Activated T-helper 1 cell treated with anti-CD3 and anti-CD28 coated beads, Interleukin-12 subunit alpha, Interleukin-12 subunit beta, Interleukin-2, Interleukin-4 antibody, amounts not matched to agents 30 ng/mL and 10 ng/mL and 1 ng/mL, durations not matched to agents 14 hours and 24 hours and 36 hours (primary cell): ENCODE data around the gene SYNC. TPM values are rescaled to one million over a fixed set of nuclear protein-coding genes. Genes with fewer than 3 reads are reported as not detected.
"Not testable (repeated sequence)": the region's sequence is repeated elsewhere in the genome, so short reads cannot be mapped to it uniquely, and the experiment has no call there.

Experiments
- DNase-seq: peaks from one replicate; pipeline ENCODE4 v3.0.0; 2021; ENCODE audit warnings: low spot score
- H3K27ac Mint-ChIP-seq: one replicate; pipeline ENCODE4 v1.8.0; 2021; ENCODE audit warnings: mild to moderate bottlenecking, mixed read lengths
- H3K27me3 Mint-ChIP-seq: one replicate; pipeline ENCODE4 v1.8.0; 2022; ENCODE audit warnings: mild to moderate bottlenecking, moderate library complexity, mixed read lengths; ENCODE audit not compliant: insufficient read depth
- H3K36me3 Mint-ChIP-seq: one replicate; pipeline ENCODE4 v1.8.0; 2021; ENCODE audit warnings: low read depth, mixed read lengths
- H3K4me1 Mint-ChIP-seq: one replicate; pipeline ENCODE4 v1.8.0; 2021; ENCODE audit warnings: low read depth, mixed read lengths
- H3K4me3 Mint-ChIP-seq: one replicate; pipeline ENCODE4 v1.8.0; 2021; ENCODE audit warnings: mild to moderate bottlenecking, moderate library complexity, mixed read lengths
- H3K9me3 Mint-ChIP-seq: one replicate; pipeline ENCODE4 v1.8.0; 2021; ENCODE audit warnings: mixed read lengths
- intact Hi-C: fragments of 100-400 bp; cut with micrococcal nuclease; formaldehyde crosslinking; loops from one replicate; pipeline ENCODE4 v1.15.1; 2024
- total RNA-seq: library from RNA; stranded (reverse); gene quantifications from 2 replicates; pipeline ENCODE4 v1.2.3, GENCODE V29; 2022

SYNC gene
- total RNA-seq, 1 donor from 2014 or later, result not detected

DNA sequence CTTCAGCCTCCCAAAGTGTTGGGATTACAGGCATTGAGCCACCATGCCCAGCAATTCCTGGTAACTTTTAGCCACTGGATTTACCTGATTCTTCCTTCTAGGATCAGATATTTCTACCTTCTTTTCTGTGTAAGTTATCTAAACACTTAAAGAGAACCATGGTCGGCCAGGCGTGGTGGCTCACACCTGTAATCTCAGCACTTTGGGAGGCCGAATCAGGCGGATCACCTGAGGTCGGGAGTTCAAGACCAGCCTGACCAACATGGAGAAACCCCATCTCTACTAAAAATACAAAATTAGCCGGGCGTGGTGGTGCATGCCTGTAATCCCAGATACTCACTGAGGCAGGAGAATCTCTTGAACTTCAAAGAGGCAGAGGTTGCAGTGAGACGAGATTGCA, 5.6 kb downstream of the SYNC start:
- H3K27me3 Mint-ChIP-seq, result peaks cover 12% of the 10 kb centered on the region
- H3K27ac Mint-ChIP-seq, intact Hi-C loops, DNase-seq, H3K9me3 Mint-ChIP-seq, H3K4me3 Mint-ChIP-seq, H3K4me1 Mint-ChIP-seq, H3K36me3 Mint-ChIP-seq: not testable (repeated sequence)

DNA sequence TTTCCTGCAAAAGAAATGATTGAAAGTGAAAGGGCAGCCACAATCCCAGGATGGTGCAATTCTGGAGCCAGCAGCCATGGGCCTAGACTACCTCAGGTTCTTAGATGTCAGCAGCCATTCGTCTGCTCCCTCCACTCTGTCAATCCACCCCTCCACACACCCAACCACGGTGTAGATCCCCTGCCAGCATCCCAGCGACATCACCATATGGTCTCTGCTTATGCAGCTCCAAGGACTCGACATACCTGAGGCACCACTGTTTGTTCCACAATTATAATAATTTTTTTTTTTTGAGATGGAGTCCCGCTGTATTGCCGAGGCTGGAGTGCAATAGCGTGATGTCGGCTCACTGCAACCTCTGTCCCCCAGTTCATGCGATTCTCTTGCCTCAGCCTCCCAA, 6.5 kb downstream of the SYNC start:
- Mint-ChIP-seq H3K4me1 (peaks cover 5% of the 10 kb centered on the region), H3K4me3 (no peak overlapping the region), H3K36me3 (no peaks in the 10 kb centered on the region), H3K27me3 (peaks cover 4% of the 10 kb centered on the region), H3K27ac (no peak overlapping the region), H3K9me3 (no peaks in the 10 kb centered on the region)
- intact Hi-C loops, result no loop called here
- no peak for DNase-seq

DNA sequence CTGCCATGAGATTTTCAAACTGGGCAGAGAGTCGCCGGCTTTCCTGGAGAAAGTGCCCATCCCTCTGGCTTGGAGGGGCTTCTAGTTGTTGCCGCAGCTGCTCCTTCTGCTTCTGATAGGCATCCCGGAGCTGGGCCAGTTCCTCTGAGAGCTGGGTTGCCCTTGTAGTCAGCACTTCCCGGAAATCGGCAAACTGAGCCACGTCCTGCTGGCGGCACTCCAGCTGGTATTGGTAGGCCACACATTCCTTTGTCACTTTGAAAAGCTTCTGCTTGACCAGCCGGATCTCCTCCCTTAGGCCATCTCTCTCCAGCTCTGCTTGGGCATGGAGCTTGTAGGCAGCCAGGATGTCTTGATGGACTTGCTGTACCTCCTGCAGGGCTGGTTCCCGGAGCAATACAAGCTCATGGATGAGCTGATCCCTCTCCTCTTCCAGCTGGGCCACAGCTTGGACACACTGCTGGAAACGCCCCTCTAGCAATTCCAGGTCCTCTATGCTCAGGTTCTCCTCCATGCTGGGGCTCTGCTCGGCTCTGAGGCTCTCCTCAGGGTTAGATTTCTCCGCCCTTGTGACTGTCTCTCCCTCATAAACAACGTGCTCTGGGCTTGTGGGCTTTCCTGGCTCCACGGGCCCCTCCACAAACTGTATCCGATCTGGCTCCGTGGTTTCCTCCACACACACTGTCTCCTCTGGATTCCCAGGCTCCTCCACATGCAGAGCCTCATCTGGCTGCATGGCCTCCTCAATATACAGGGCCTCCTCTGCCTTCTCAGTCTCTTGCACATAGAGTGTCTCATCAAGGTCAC, 7.3 kb downstream of the SYNC start:
- Mint-ChIP-seq H3K9me3 (no peaks in the 10 kb centered on the region), H3K27ac (no peak overlapping the region), H3K4me3 (no peak overlapping the region), H3K36me3 (no peaks in the 10 kb centered on the region), H3K4me1 (peaks cover 5% of the 10 kb centered on the region), H3K27me3 (no peaks in the 10 kb centered on the region)
- no peak for DNase-seq
- intact Hi-C loops, result no loop called here

DNA sequence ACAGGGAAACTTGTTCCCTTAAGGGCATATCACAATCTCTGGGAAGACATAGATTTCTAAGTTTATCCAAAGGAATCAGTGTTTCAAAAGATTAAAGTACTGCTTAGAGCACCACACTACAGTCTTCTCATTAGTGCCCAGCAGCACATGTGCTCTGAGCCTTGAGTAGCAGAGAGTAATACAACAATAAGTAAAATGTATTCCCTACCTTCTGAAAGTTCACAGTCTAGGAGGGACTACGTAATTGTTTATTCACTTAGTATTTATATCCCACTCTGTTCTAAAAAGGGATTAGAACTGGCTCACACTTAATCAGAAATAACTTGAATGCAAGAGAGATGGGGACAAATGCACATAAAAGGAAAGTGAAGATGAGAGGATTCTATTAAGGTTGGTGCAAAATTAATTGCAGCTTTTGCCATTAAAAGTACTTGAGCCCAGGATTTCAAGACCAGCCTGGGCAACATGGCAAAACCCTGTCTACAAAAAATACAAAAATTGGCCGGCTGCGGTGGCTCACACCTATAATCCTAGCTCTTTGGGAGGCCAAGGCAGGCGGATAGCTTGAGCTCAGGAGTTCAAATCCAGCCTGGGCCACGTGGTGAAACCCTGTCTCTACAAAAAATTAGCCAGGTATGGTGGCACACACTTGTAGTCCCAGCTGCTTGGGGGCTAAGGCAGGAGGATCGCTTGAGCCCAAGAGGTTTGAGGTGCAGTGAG, 9.0 kb downstream of the SYNC start:
- Mint-ChIP-seq H3K36me3 (no peaks in the 10 kb centered on the region), H3K4me3 (no peak overlapping the region), H3K27me3 (no peaks in the 10 kb centered on the region), H3K27ac (no peak overlapping the region), H3K9me3 (no peaks in the 10 kb centered on the region), H3K4me1 (peaks cover 5% of the 10 kb centered on the region)
- DNase-seq, result no peak
- intact Hi-C loops, result no loop called here

DNA sequence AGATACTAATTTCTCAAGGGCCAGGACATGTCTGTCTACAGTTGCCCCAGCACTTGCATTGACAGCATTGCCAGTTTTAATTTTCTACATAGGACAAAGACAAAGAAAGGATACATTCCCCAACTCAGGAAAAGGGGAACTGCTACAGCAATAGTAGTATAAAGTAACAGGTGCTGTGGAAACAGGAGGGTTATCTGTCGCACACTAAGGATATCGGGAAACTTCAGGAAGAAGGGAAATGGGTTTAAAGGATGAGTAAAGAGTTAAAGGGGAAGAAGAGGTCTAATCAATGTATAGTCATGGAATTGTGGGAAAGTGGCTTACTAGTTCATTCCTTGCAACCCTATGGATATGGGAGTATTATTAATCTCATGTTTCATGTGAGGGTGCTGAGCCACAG, 16.2 kb downstream of the SYNC start:
- Mint-ChIP-seq H3K36me3 (peaks cover 31% of the 10 kb centered on the region), H3K27ac (peak overlapping the region; percentile 37), H3K27me3 (no peaks in the 10 kb centered on the region), H3K4me3 (no peak overlapping the region), H3K9me3 (no peaks in the 10 kb centered on the region), H3K4me1 (peaks cover 7% of the 10 kb centered on the region)
- no peak for DNase-seq
- intact Hi-C loops, result no loop called here

DNA sequence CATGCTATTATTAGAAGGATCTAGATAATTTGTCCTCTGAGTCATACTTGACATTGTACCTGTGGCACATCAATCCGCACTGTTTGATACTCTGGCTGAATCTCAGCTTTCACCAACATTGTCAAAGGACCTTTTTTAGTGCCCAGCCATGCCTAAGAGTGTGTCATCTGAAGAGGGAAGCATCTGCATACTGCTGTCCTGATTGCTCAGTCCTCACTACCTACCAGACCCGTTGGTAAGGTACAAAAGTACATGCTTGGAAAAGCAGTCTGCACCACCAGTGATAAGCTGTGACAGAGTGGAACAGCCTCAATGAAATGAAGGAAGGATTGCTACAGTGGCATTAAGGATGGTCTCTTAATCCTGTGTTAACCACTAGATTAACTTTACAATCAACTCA, 17.1 kb downstream of the SYNC start:
- no peak overlapping the region for H3K27ac Mint-ChIP-seq

DNA sequence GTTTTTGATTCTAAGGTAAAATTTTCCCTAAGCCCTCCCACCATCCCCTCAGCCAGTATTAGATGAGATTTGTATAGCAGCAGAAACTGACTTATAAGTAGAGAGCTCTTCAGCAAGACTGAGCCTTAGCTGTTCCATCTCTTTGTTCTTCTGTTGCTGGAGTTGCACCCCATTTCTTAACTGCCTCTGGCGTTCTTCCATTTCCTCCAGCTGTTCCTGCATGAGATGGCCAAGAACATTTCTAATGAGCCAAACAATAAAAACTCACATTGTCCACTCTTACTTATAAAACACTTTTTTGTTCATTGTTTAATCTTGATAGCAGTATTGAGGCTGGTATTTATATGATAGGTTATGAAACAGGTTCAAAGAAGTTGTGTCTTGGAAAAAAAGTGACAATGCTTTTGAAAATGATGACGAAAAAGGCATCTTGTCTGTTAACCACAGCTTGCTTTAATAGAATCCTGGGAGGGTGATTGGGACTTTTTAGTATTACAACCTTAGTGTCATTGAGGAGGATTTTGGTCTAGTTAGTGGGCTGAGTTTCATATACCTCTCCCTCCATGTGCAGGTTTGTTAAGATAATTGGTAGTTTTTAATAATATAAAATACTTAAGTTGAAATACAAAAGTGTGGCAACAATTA, 18.3 kb downstream of the SYNC start:
- peaks cover 48% of the 10 kb centered on the region for H3K36me3 Mint-ChIP-seq
- intact Hi-C loops, result no loop called here
- peaks cover 7% of the 10 kb centered on the region for H3K4me1 Mint-ChIP-seq
- no peaks in the 10 kb centered on the region for H3K9me3 Mint-ChIP-seq
- DNase-seq, result no peak
- H3K27ac Mint-ChIP-seq, result peak overlapping the region; percentile 72
- no peaks in the 10 kb centered on the region for H3K27me3 Mint-ChIP-seq
- no peak overlapping the region for H3K4me3 Mint-ChIP-seq

More for the DNA sequence above, 17.1 kb downstream of the SYNC start:
- intact Hi-C loops, result no loop called here
- DNase-seq, result no peak
- Mint-ChIP-seq H3K4me1 (peaks cover 7% of the 10 kb centered on the region), H3K36me3 (peaks cover 37% of the 10 kb centered on the region), H3K27me3 (no peaks in the 10 kb centered on the region), H3K9me3 (no peaks in the 10 kb centered on the region), H3K4me3 (no peak overlapping the region)

DNA sequence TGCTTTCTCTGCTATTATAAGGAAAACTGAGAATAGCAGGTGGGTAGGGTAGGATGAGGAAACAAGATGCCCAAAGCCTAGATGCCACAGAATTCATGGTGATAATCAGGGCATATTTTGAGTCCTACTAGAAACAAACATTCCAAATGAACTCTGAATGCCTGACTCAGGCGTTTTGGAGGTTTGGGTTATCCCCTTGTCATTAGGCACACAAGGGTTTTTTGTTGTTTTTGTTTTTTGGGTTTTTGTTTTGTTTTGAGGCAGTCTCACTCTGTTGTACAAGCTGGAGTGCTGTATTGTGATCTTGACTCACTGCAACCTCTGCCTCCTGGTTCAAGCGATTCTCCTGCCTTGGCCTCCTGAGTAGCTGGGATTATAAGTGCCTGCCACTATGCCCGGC, 19.2 kb downstream of the SYNC start:
- peaks cover 7% of the 10 kb centered on the region for H3K4me1 Mint-ChIP-seq
- no peak for DNase-seq
- H3K27me3 Mint-ChIP-seq, result no peaks in the 10 kb centered on the region
- peaks cover 51% of the 10 kb centered on the region for H3K36me3 Mint-ChIP-seq
- intact Hi-C loops, result no loop called here
- H3K4me3 Mint-ChIP-seq, result no peak overlapping the region
- no peak overlapping the region for H3K27ac Mint-ChIP-seq
- H3K9me3 Mint-ChIP-seq, result no peaks in the 10 kb centered on the region

DNA sequence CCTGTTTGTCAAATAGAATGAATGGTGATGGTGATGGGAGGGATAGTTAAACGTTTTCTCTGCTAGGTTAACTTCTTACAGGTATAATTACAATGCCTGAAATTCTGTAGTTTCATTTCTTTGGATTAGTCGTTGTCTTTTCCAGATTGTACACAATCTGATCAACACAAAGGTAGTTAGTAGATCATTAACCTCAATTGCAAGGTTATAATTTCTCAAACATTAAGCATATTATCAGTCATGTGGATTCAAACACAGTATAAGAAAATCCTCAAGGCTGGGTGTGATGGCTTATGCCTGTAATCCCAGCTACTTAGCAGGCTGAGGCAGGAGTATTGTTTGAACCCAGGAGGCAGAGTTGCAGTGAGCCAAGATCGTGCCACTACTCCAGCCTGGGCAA, 20.6 kb downstream of the SYNC start:
- no peaks in the 10 kb centered on the region for H3K27me3 Mint-ChIP-seq
- DNase-seq, result no peak
- peaks cover 59% of the 10 kb centered on the region for H3K36me3 Mint-ChIP-seq
- H3K4me1 Mint-ChIP-seq, result peaks cover 7% of the 10 kb centered on the region
- H3K27ac Mint-ChIP-seq, result no peak overlapping the region
- H3K4me3 Mint-ChIP-seq, result no peak overlapping the region
- H3K9me3 Mint-ChIP-seq, result no peaks in the 10 kb centered on the region
- intact Hi-C loops, result no loop called here

DNA sequence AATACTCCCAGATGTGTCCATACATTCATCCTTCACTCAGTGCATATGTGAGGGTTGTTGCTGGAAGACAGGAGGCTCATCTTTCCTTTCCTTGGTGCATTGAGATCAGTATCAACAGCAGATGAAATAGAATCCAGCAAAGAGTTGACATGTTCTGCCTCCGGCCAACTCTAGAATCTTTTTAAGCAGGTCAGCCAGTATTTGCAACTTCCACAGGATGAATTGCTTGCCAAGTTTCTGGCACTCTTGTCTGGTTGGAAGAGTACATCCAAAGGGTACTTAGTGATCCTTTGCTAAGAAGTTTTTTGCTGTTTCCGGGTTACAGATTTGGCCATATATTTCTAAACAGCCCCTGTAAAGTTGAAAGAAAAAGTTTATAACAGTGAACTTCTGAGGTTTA, 21.1 kb downstream of the SYNC start:
- H3K4me1 Mint-ChIP-seq, result peaks cover 7% of the 10 kb centered on the region
- no peak for DNase-seq
- H3K36me3 Mint-ChIP-seq, result peaks cover 58% of the 10 kb centered on the region
- H3K9me3 Mint-ChIP-seq, result no peaks in the 10 kb centered on the region
- no peaks in the 10 kb centered on the region for H3K27me3 Mint-ChIP-seq
- H3K4me3 Mint-ChIP-seq, result no peak overlapping the region
- no peak overlapping the region for H3K27ac Mint-ChIP-seq
- intact Hi-C loops, result no loop called here

DNA sequence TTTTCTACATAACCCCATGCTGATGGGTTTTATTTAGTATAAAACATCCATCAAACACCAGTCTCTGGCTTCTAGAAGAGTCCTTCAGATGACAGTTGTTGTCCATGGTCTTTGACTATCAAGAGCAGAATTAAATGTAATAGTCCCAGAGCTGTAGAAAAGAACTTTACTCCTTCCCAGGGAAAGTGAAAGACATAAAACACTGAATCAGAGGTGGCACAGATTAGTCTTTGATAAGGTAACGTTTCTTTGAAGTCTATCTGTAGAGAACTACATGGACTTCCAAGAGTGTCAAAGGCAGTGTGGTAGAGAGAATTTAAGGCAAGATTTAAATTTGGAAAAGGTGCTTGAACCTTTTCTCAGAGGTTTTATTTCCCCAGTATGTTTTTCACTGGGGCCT, 21.9 kb downstream of the SYNC start:
- no peak overlapping the region for H3K27ac Mint-ChIP-seq
- H3K4me3 Mint-ChIP-seq, result no peak overlapping the region
- no peaks in the 10 kb centered on the region for H3K9me3 Mint-ChIP-seq
- intact Hi-C loops, result no loop called here
- H3K27me3 Mint-ChIP-seq, result no peaks in the 10 kb centered on the region
- DNase-seq, result no peak
- H3K4me1 Mint-ChIP-seq, result peaks cover 7% of the 10 kb centered on the region
- H3K36me3 Mint-ChIP-seq, result peaks cover 53% of the 10 kb centered on the region

DNA sequence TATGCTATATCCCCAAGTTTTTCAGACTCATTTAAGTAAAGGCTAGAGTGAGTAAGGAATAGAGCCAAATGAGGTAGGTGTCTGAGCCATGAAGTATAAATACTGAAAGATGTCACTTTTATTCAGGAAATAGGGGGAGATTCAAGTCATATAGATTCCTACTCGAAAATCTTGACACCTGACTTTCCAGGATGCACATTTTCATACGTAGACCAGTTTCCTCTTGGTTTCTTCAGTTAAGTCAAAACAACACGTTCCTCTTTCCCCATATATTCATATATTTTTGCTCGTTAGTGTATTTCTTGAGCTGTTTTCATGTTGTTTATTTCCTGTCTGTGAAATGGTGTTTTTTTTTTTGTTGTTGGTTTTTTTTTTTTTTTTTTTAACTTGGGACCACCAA, 22.6 kb downstream of the SYNC start:
- intact Hi-C loops, H3K4me3 Mint-ChIP-seq, H3K4me1 Mint-ChIP-seq, H3K27ac Mint-ChIP-seq, H3K9me3 Mint-ChIP-seq, H3K27me3 Mint-ChIP-seq, DNase-seq: not testable (repeated sequence)
- peaks cover 48% of the 10 kb centered on the region for H3K36me3 Mint-ChIP-seq

DNA sequence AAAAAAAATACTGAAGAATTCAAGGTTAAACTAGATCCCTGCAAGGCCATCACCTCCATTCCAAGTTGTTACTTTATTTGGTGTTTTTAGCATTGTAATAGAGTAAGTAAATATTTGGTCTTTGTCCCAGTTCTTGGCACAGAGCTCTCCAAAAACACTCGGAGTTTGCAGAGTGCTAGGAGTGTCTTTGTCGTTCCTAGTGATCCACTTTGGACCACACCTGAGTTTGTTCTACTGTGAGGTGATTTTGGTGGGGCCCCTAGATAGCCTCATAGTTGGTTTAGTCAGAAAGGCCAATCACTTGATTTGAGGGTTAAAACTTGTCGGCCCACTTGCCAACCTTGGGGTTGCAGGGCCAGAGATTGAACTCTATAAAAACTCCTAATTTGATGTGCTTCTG, 25.6 kb downstream of the SYNC start:
- Mint-ChIP-seq H3K9me3 (no peaks in the 10 kb centered on the region), H3K4me3 (no peak overlapping the region), H3K36me3 (peaks cover 47% of the 10 kb centered on the region), H3K27ac (no peak overlapping the region), H3K4me1 (no peaks in the 10 kb centered on the region), H3K27me3 (no peaks in the 10 kb centered on the region)
- DNase-seq, result no peak
- intact Hi-C loops, result no loop called here
